ENCODE data around the gene TCF7L2. TPM values are rescaled to one million over a fixed set of nuclear protein-coding genes. Genes with fewer than 3 reads are reported as not detected.
A peak's percentile ranks its signal among the peaks of the same experiment; 100 is the strongest.

The TCF7L2 gene
- total RNA-seq, 4 donors from 2014 or later: 4.0 to 13.2 (median 6.4) TPM

DNA sequence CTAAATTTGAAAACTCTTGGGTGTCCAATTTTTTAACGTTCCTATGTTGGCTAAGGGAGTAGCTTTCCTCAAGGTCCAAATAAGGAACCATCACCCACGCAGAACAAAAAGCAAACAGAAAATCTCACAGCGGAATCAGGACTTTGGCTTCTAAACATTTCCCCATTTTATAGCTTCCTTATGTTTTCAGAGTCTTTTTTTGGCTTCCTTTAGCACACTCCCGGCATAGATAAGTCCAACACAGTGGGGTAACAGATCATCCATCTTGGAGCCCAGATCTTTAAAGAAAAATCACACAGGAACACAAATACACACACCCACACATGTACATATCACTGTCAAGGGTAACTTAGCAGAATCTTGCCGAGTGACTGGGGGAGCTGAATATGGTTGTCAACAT is 4.2 kb upstream of the TCF7L2 start:
- no peak overlapping the region for H3K27ac ChIP-seq
- H3K9me3 ChIP-seq: no peaks in the 10 kb centered on the region
- no peaks in the 10 kb centered on the region for H3K27me3 ChIP-seq
- DNase-seq: no peak
- intact Hi-C loops (cut with DNase I): loop anchor here (10.0 kb wide), 1 partner anchor 179 kb away; no protein-coding TSS in a partner anchor
- 52 to 56% methylated on average over 5 of the region's 5 CpGs for WGBS, 2 donors
- no peaks in the 10 kb centered on the region for H3K36me3 ChIP-seq
- no peak for TF ChIP-seq POLR2A (IDR thresholded peaks at IDR 0.05)
- TF ChIP-seq, protein P1, sequence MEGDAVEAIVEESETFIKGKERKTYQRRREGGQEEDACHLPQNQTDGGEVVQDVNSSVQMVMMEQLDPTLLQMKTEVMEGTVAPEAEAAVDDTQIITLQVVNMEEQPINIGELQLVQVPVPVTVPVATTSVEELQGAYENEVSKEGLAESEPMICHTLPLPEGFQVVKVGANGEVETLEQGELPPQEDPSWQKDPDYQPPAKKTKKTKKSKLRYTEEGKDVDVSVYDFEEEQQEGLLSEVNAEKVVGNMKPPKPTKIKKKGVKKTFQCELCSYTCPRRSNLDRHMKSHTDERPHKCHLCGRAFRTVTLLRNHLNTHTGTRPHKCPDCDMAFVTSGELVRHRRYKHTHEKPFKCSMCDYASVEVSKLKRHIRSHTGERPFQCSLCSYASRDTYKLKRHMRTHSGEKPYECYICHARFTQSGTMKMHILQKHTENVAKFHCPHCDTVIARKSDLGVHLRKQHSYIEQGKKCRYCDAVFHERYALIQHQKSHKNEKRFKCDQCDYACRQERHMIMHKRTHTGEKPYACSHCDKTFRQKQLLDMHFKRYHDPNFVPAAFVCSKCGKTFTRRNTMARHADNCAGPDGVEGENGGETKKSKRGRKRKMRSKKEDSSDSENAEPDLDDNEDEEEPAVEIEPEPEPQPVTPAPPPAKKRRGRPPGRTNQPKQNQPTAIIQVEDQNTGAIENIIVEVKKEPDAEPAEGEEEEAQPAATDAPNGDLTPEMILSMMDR (IDR thresholded peaks at IDR 0.05): no peak
- H3K4me1 ChIP-seq: peaks cover 0 to 22% (median 0%) of the 10 kb centered on the region in 3 donors
- no peak overlapping the region for H3K4me3 ChIP-seq

DNA sequence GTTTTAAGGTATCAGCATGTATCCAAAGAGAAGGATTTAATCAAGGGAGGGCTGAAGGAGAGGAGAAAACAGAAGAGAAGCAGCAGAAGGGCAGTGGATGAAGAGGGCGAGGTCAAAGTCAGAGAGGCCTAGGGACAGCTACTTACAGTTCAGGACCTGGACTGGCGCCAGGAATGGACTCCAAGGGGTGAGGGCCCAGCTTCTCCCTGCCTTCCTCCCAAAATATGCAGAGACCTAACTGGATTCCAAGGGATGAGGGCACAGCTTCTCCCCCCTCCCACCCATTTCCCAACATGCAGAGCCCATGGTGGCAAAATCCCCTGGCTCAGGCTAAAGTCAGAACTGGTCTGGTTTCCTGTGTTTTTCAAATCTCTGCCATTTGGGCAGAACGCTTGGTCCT is 3.4 kb upstream of the TCF7L2 start:
- no peak for TF ChIP-seq POLR2A (IDR thresholded peaks at IDR 0.05)
- TF ChIP-seq, protein P1 (IDR thresholded peaks at IDR 0.05): no peak
- DNase-seq: no peak
- H3K4me1 ChIP-seq: peaks cover 0 to 22% (median 0%) of the 10 kb centered on the region in 3 donors
- H3K27ac ChIP-seq: no peak overlapping the region
- H3K9me3 ChIP-seq: no peaks in the 10 kb centered on the region
- no peaks in the 10 kb centered on the region for H3K36me3 ChIP-seq
- H3K27me3 ChIP-seq: no peaks in the 10 kb centered on the region
- H3K4me3 ChIP-seq: no peak overlapping the region
- WGBS, 2 donors: 81 to 82% methylated on average over 3 of the region's 3 CpGs
- intact Hi-C loops (cut with DNase I): loop anchor here (10.0 kb wide), 1 partner anchor 178 kb away; no protein-coding TSS in a partner anchor

DNA sequence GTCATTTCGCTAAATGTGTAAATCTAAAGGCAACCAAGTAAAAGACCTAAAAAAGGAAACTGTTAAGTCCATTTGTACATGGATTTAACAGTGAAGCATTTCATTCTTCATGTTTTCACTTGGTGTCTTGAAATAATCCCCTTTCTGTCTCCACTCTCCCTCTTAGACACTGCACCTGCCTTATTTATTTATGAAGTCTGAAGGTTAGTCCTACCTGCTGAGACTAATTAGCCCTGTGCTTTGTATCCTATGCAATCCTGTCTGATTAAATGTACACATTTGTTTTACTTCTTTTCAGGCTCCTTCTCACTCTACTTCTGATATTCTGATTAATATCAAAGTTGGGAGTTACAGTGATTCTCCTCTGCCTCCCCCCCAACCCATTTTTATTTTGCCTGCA is 1.9 kb upstream of the TCF7L2 start:
- whole genome bisulfite sequencing, 2 donors: 85 to 97% methylated on average over 1 of the region's 1 CpG
- Histone ChIP-seq H3K27me3 (peaks cover 0 to 7% (median 0%) of the 10 kb centered on the region in 4 donors), H3K36me3 (no peaks in the 10 kb centered on the region), H3K27ac (peak overlapping the region in 2 of 4 donors; percentile 97), H3K4me1 (peaks cover 0 to 34% (median 13%) of the 10 kb centered on the region in 3 donors), H3K4me3 (no peak overlapping the region), H3K9me3 (no peaks in the 10 kb centered on the region)
- no peak for DNase-seq
- intact Hi-C loops (cut with DNase I): loop anchor here (10.0 kb wide), 1 partner anchor 177 kb away; no protein-coding TSS in a partner anchor
- TF ChIP-seq, protein P1 (IDR thresholded peaks at IDR 0.05): no peak
- TF ChIP-seq POLR2A (IDR thresholded peaks at IDR 0.05): no peak

DNA sequence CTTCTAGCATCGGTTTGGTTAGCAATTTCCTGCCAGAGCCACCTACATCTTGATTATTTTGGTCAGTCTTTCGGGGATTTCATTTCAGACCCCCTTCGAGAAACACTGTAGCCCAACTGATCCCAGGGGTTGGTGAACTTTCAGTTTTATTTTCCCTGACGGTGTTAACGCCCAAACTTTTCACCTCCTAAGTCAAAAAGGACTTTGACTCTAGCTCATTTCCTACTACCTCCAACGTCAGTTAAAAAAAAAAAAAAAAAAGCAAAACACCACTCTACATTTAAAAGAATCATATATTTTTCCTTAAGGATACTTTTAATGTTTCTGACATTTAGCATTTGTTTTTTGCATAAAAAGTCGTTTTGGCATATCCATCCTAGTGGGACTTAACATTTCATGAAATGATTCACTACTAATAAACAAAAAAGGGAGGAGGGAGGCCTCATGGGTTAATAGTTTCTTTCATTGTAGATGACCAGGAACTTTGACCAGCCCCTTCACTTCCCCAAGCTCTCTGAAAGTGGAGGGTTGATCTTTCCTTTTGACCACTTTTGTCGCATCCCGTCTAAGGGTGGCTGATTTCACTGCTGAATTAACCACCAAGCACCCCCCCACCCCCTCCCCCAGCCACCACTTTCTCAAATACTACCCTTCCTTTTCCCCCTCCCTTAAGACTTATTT is 764 bp upstream of the TCF7L2 start:
- H3K27me3 ChIP-seq: peaks cover 0 to 7% (median 0%) of the 10 kb centered on the region in 4 donors
- peak overlapping the region; percentile 74 to 97 (median 97) for H3K27ac ChIP-seq
- intact Hi-C loops (cut with DNase I): loop anchor here (10.0 kb wide), 1 partner anchor 176 kb away; no protein-coding TSS in a partner anchor
- TF ChIP-seq POLR2A (IDR thresholded peaks at IDR 0.05): no peak
- TF ChIP-seq, protein P1 (IDR thresholded peaks at IDR 0.05): no peak
- H3K4me1 ChIP-seq: peaks cover 5 to 45% (median 19%) of the 10 kb centered on the region in 3 donors
- peak overlapping the region; percentile 73 to 87 (median 80) for H3K4me3 ChIP-seq
- no peak for DNase-seq
- H3K36me3 ChIP-seq: no peaks in the 10 kb centered on the region
- no peaks in the 10 kb centered on the region for H3K9me3 ChIP-seq
- 9 to 13% methylated on average over 9 of the region's 9 CpGs for WGBS, 2 donors

DNA sequence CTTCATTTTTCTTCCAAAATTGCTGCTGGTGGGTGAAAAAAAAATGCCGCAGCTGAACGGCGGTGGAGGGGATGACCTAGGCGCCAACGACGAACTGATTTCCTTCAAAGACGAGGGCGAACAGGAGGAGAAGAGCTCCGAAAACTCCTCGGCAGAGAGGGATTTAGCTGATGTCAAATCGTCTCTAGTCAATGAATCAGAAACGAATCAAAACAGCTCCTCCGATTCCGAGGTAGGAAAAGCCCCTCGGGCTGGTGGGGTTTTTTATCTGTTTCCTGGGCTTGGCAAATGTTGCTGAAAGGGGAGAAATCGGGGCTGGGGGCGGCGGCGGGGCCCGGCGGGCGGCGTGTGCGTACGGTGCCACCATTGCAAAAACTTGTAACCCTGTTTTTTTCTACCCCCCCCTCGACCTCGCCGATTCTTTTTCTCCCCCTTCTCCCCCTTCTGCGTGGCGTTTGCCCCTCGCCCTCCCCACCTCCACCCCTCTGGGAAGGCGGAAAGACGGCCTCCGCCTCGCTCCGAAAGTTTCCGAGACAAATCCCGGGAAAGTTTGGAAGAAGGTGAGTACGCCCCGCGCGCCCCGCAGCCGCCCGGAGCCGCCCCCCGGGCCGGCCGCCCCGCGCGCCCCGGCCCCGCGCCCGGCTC is 789 bp downstream of the TCF7L2 start:
- TF ChIP-seq, protein P1 (IDR thresholded peaks at IDR 0.05): no peak
- no peak for TF ChIP-seq POLR2A (IDR thresholded peaks at IDR 0.05)
- intact Hi-C loops (cut with DNase I): no loop called here
- H3K4me1 ChIP-seq: peaks cover 10 to 61% (median 19%) of the 10 kb centered on the region in 3 donors
- peak overlapping the region; percentile 73 to 87 (median 80) for H3K4me3 ChIP-seq
- DNase-seq: no peak
- H3K36me3 ChIP-seq: no peaks in the 10 kb centered on the region
- peaks cover 0 to 7% (median 0%) of the 10 kb centered on the region in 4 donors for H3K27me3 ChIP-seq
- WGBS, 2 donors: 0 to 1% methylated on average over 30 to 32 of the region's 56 CpGs
- H3K9me3 ChIP-seq: no peaks in the 10 kb centered on the region
- peak overlapping the region; percentile 95 to 97 (median 97) for H3K27ac ChIP-seq
